Mesenchymal stem cell (in vitro differentiated cells and primary cell): ENCODE data around the gene SUN1.
A peak's percentile ranks its signal among the peaks of the same experiment; 100 is the strongest.

Experiments used
- DNase-seq: peaks from one replicate; pipeline ENCODE4 v3.0.0-alpha.2; 2013
- H2AFZ ChIP-seq: one replicate; pipeline ENCODE4 v1.6.1; 2013; ENCODE audit warnings: low read depth, mild to moderate bottlenecking, control low read depth, inconsistent platforms, low read length, moderate library complexity
- H2AK5ac ChIP-seq: 2 replicates; pipeline ENCODE4 v1.6.1; 2013; ENCODE audit warnings: low read length, moderate library complexity, mild to moderate bottlenecking, inconsistent platforms; ENCODE audit not compliant: severe bottlenecking
- H2BK120ac ChIP-seq: one replicate; pipeline ENCODE4 v1.6.1; 2013; ENCODE audit warnings: low read depth, mild to moderate bottlenecking, inconsistent platforms, low read length, moderate library complexity
- H2BK12ac ChIP-seq, 2 experiments: one replicate each; pipeline ENCODE4 v1.6.1; 2013; ENCODE audit warnings: inconsistent platforms in 2 of 2, low read length in 2 of 2, mild to moderate bottlenecking in 2 of 2, moderate library complexity in 2 of 2, control low read depth in 1 of 2
- H2BK15ac ChIP-seq: one replicate; pipeline ENCODE4 v1.6.1; 2013; ENCODE audit warnings: mild to moderate bottlenecking, low read depth, inconsistent platforms; ENCODE audit not compliant: poor library complexity, severe bottlenecking
- H2BK5ac ChIP-seq: 2 replicates; pipeline ENCODE4 v1.6.1; 2013; ENCODE audit warnings: low read depth, mild to moderate bottlenecking, low read length, control low read depth, inconsistent platforms; ENCODE audit not compliant: poor library complexity, severe bottlenecking
- H3K14ac ChIP-seq, 2 experiments: one replicate each; pipeline ENCODE4 v1.6.1; 2013; ENCODE audit warnings: inconsistent platforms in 2 of 2, low read length in 2 of 2, control low read depth in 1 of 2, mild to moderate bottlenecking in 1 of 2, moderate library complexity in 1 of 2
- H3K18ac ChIP-seq, 2 experiments: one replicate each; pipeline ENCODE4 v1.6.1; 2013; ENCODE audit warnings: inconsistent platforms in 2 of 2, low read length in 2 of 2, control low read depth in 1 of 2, low read depth in 1 of 2, mild to moderate bottlenecking in 1 of 2
- H3K23ac ChIP-seq, 2 experiments: one replicate each; pipeline ENCODE4 v1.6.1; 2013; ENCODE audit warnings: inconsistent platforms in 2 of 2, low read length in 2 of 2, mild to moderate bottlenecking in 2 of 2, moderate library complexity in 2 of 2, control low read depth in 1 of 2
- H3K27ac ChIP-seq: 2 replicates; pipeline ENCODE4 v1.5.1; 2013; ENCODE audit warnings: mild to moderate bottlenecking, moderate library complexity, low read length, control low read depth, inconsistent platforms; ENCODE audit not compliant: poor library complexity, severe bottlenecking
- H3K27me3 ChIP-seq, 2 experiments: 2 replicates each; pipeline versions ENCODE4 v1.6.1 to v1.7.0; 2013; ENCODE audit warnings: low read length in 2 of 2, mild to moderate bottlenecking in 2 of 2, moderate library complexity in 2 of 2, control low read depth in 1 of 2, inconsistent platforms in 1 of 2; ENCODE audit not compliant: control insufficient read depth in 1 of 2, insufficient read depth in 1 of 2
- H3K36me3 ChIP-seq, 2 experiments: 2 replicates each; pipeline versions ENCODE4 v1.6.1 to v1.7.0; 2013; ENCODE audit warnings: low read length in 2 of 2, control low read depth in 1 of 2, inconsistent platforms in 1 of 2, low read depth in 1 of 2, mild to moderate bottlenecking in 1 of 2; ENCODE audit not compliant: insufficient read depth in 2 of 2, control insufficient read depth in 1 of 2
- H3K4ac ChIP-seq, 2 experiments: one replicate each; pipeline ENCODE4 v1.6.1; 2013; ENCODE audit warnings: inconsistent platforms in 2 of 2, low read length in 2 of 2, mild to moderate bottlenecking in 2 of 2, moderate library complexity in 2 of 2, control low read depth in 1 of 2, low read depth in 1 of 2
- H3K4me1 ChIP-seq: 2 replicates; pipeline ENCODE4 v1.6.1; 2013; ENCODE audit warnings: low read depth, low read length, control low read depth; ENCODE audit not compliant: control insufficient read depth, insufficient read depth
- H3K4me2 ChIP-seq: 2 replicates; pipeline ENCODE4 v1.6.1; 2013; ENCODE audit warnings: low read length, mild to moderate bottlenecking, inconsistent platforms; ENCODE audit not compliant: poor library complexity, severe bottlenecking
- H3K4me3 ChIP-seq, 2 experiments: 2 replicates each; pipeline versions ENCODE4 v1.5.1 to v1.7.0; 2013; ENCODE audit warnings: low read length in 2 of 2, mild to moderate bottlenecking in 2 of 2, control low read depth in 1 of 2, low read depth in 1 of 2; ENCODE audit not compliant: insufficient read depth in 1 of 2
- H3K79me1 ChIP-seq: replicated peaks from 2 replicates; pipeline ENCODE4 v1.6.1; 2013; ENCODE audit warnings: mild to moderate bottlenecking, control low read depth, low read length, inconsistent platforms; ENCODE audit not compliant: poor library complexity, severe bottlenecking
- H3K9ac ChIP-seq: 2 replicates; pipeline ENCODE4 v1.7.0; 2013; ENCODE audit warnings: mild to moderate bottlenecking, low read length, moderate library complexity
- H3K9me3 ChIP-seq: 2 replicates; pipeline ENCODE4 v1.7.0; 2013; ENCODE audit warnings: mild to moderate bottlenecking, low read length; ENCODE audit not compliant: control insufficient read depth
- H4K8ac ChIP-seq: one replicate; pipeline ENCODE4 v1.6.1; 2013; ENCODE audit warnings: inconsistent platforms, mild to moderate bottlenecking, low read length, moderate library complexity
- H4K91ac ChIP-seq: one replicate; pipeline ENCODE4 v1.6.1; 2013; ENCODE audit warnings: mild to moderate bottlenecking, low read length, inconsistent platforms
- WGBS: methylation state at CpG from one replicate; pipeline ENCODE4 v1.1.7; 2013; ENCODE audit warnings: mixed read lengths; 5-methylcytosine and 5-hydroxymethylcytosine counted together

The SUN1 gene

DNA sequence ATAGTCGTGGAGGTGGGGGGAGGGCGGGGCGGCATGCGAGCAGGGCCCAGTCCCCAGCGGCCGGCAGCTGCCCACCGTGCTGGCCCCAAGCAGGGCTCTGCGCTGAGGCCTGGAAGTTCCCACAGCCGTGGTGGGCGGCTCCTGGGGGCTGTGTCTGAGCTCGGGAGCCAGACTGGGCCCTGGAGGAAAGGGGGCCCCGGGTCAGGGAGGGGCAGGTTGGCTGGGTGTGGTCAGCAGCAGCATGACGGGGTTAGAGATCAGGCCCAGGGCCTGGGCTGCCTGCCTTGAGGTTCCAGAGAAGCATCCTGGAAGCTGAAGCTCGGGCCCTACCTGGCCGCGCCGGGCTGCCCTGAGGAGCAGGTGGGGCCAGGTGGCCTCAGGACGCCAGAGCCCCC lies 66.2 kb downstream of the SUN1 start:
- Histone ChIP-seq H3K36me3 (peaks cover 36 to 61% of the 10 kb centered on the region in 2 experiments), H3K27ac (no peak overlapping the region), H3K23ac (no peak overlapping the region), H3K14ac (no peak overlapping the region), H3K9ac (no peak overlapping the region), H3K4me2 (no peak overlapping the region), H2AK5ac (no peak overlapping the region), H4K8ac (no peak overlapping the region), H2BK15ac (no peak overlapping the region), H3K18ac (no peak overlapping the region), H3K27me3 (peaks cover 4 to 6% of the 10 kb centered on the region in 2 experiments), H3K9me3 (no peaks in the 10 kb centered on the region), H2BK12ac (no peak overlapping the region), H2BK120ac (no peak overlapping the region), H4K91ac (no peak overlapping the region), H3K79me1 (peaks cover 4% of the 10 kb centered on the region), H2AFZ (no peak overlapping the region), H3K4me1 (peaks cover 17% of the 10 kb centered on the region), H2BK5ac (no peak overlapping the region), H3K4ac (no peak overlapping the region), H3K4me3 (no peak overlapping the region)
- WGBS, result 90% methylated on average over 18 of the region's 18 CpGs
- no peak for DNase-seq

DNA sequence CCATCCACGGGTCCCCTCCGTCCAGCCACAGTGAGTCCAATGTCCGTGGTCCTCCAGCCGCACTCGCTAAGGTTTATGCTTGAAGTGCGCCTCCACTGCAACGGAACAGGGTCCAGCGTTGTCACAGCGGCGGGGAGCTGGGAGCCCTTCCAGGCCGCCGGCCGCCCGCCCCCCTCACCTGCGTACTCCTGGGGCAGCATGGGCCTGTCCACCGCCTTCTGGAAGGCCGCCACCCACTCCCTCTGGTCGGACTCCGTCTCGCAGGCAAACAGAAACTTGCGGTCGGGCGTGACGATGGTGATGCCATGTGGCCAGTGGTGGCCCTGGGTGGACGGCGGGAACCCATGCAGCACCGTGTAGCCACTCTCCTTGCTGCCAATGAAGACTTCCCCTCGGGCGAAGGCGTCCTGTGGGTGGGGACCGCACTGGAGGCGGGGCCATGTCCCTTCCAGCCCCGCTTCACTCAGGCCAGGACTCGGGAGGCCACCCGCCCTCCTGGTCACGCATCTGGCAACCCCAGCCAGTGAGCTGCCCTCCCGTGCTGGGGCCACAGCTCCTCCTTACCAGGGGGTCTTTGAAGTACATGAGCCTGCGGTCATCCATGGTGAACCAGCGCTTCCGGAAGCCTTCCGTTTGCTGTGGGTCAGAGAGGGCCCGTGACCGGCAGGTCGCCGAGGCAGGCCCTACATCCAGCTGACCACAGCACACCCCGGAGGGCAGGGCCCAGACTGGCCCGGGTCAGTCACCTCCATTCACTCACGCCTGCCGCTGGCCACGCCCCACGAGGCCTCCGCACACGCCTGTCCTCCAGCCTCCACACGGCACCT lies 66.8 kb downstream of the SUN1 start:
- Histone ChIP-seq H2BK120ac (no peak overlapping the region), H2AFZ (no peak overlapping the region), H4K91ac (no peak overlapping the region), H3K4me3 (no peak overlapping the region), H3K9ac (no peak overlapping the region), H3K4me2 (no peak overlapping the region), H3K79me1 (peaks cover 1% of the 10 kb centered on the region), H3K23ac (no peak overlapping the region), H3K27ac (no peak overlapping the region), H2BK15ac (no peak overlapping the region), H3K27me3 (peaks cover 7 to 8% of the 10 kb centered on the region in 2 experiments), H2BK5ac (no peak overlapping the region), H3K18ac (no peak overlapping the region), H2BK12ac (no peak overlapping the region), H3K36me3 (peaks cover 30 to 55% of the 10 kb centered on the region in 2 experiments), H2AK5ac (no peak overlapping the region), H3K4me1 (peaks cover 17% of the 10 kb centered on the region), H3K9me3 (no peaks in the 10 kb centered on the region), H4K8ac (no peak overlapping the region), H3K14ac (no peak overlapping the region), H3K4ac (no peak overlapping the region)
- no peak for DNase-seq
- 93% methylated on average over 53 of the region's 54 CpGs for WGBS

DNA sequence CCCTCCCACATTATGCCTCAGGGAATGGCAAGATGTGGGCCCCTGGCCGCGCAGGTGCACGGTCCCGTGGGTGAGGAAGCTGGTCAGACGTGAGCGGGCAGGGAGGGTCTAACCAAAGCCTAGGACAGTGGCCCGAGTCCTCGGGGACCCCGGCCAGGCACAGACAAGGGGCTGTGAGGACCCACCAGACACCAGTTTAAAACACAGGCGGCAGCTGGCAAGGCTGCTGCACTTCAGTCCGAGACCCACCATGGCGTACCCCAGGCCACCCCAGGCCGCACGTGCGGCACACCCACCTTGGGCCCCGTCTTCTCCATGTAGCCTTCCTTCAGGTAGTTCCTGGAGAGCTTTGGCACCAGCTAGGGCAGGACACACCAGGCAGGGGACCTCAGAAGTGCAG lies 67.5 kb downstream of the SUN1 start:
- Histone ChIP-seq H3K4me1 (peaks cover 17% of the 10 kb centered on the region), H3K79me1 (peaks cover 1% of the 10 kb centered on the region), H3K9ac (no peak overlapping the region), H4K91ac (peak overlapping the region; percentile 62), H2BK15ac (no peak overlapping the region), H2AK5ac (no peak overlapping the region), H2AFZ (no peak overlapping the region), H3K36me3 (peaks cover 25 to 47% of the 10 kb centered on the region in 2 experiments), H3K23ac (no peak overlapping the region), H3K4me3 (no peak overlapping the region), H2BK5ac (no peak overlapping the region), H3K9me3 (no peaks in the 10 kb centered on the region), H3K4me2 (no peak overlapping the region), H3K18ac (no peak overlapping the region), H2BK12ac (no peak overlapping the region), H4K8ac (no peak overlapping the region), H3K4ac (peak overlapping the region in 1 of 2 experiments; percentile 13), H3K27ac (no peak overlapping the region), H3K14ac (no peak overlapping the region), H3K27me3 (peaks cover 15 to 16% of the 10 kb centered on the region in 2 experiments), H2BK120ac (no peak overlapping the region)
- WGBS, result 93% methylated on average over 16 of the region's 16 CpGs
- DNase-seq, result no peak

DNA sequence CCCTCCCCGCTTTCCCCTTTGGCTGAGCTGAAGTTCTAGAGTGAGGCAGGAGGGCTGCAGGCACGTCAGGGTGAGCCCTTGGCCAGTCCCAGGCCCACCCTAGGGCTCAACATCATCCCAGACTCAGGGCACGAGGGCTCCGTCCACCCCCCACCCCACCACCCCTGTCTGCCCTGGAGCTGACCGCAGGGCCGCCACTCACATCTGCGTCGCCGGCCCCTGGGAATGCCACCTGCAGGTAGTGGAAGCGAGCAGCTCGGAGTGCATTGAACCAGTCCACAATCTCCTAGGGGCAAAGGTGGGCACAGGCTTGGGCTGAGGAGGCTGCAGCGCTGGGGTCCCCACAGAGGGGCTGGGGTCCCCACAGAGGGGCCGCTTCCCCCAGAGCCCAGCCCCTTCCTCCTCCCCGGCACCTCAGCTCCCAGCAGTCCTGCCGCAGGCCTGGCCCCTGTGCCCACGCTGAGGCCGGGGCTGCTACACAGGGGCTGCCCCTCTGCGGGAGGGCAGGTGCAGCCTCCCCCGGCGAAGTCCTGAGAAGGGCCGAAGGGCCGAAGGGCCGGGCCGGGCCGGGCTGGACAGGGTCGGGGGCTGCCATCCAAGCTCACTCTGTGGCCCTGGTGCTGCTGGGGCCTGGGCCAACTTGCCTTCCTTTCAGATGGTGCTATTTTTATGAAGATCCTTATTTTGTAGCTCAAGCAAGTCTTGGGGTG lies 68.2 kb downstream of the SUN1 start:
- Histone ChIP-seq H4K8ac (peak overlapping the region; percentile 70), H3K27me3 (peaks cover 21% of the 10 kb centered on the region in 2 experiments), H3K9ac (no peak overlapping the region), H2BK15ac (no peak overlapping the region), H3K4me2 (no peak overlapping the region), H3K18ac (peak overlapping the region in 1 of 2 experiments; percentile 73), H4K91ac (no peak overlapping the region), H2BK120ac (no peak overlapping the region), H3K27ac (no peak overlapping the region), H3K23ac (no peak overlapping the region), H3K4me1 (peaks cover 17% of the 10 kb centered on the region), H3K14ac (no peak overlapping the region), H2BK5ac (no peak overlapping the region), H2BK12ac (peak overlapping the region in 1 of 2 experiments; percentile 6), H3K4ac (peak overlapping the region in 1 of 2 experiments; percentile 84), H3K9me3 (no peaks in the 10 kb centered on the region), H3K36me3 (peaks cover 18 to 41% of the 10 kb centered on the region in 2 experiments), H2AK5ac (no peak overlapping the region), H2AFZ (no peak overlapping the region), H3K79me1 (peaks cover 1% of the 10 kb centered on the region), H3K4me3 (no peak overlapping the region)
- DNase-seq, result no peak
- 85% methylated on average over 26 of the region's 26 CpGs for whole genome bisulfite sequencing
